Activated CD4-positive, alpha-beta T cell treated with anti-CD3 and anti-CD28 coated beads for 36 hours (primary cell): ENCODE results near the gene SYMPK. TPM values are rescaled to one million over a fixed set of nuclear protein-coding genes. Genes with fewer than 3 reads are reported as not detected.
A peak's percentile ranks its signal among the peaks of the same experiment; 100 is the strongest.

Experiments used
- ATAC-seq: fragments of 200-7000 bp; cut with Tn5 transposase; one replicate; pipeline ENCODE4 v1.10.0; 2021; ENCODE audit warnings: mild to moderate bottlenecking, moderate library complexity
- CTCF ChIA-PET: fragments of 350-600 bp; sonication (Branson Sonifier 250); formaldehyde crosslinking; loops from one replicate; lab custom pipeline; 2021; ENCODE audit warnings: antibody characterized with exemption; lab: Charles Lee
- POLR2A ChIA-PET: fragments of 350-600 bp; sonication (Branson Sonifier 250); formaldehyde crosslinking; loops from one replicate; lab custom pipeline; 2021; ENCODE audit warnings: antibody characterized with exemption, inconsistent platforms; lab: Charles Lee
- DNase-seq: peaks from one replicate; pipeline ENCODE4 v3.0.0-alpha.2; 2020
- H3K27ac Mint-ChIP-seq: one replicate; pipeline ENCODE4 v1.8.0; 2021; ENCODE audit warnings: mixed read lengths
- H3K27me3 Mint-ChIP-seq: one replicate; pipeline ENCODE4 v1.8.0; 2021; ENCODE audit warnings: mixed read lengths
- H3K36me3 Mint-ChIP-seq: one replicate; pipeline ENCODE4 v1.8.0; 2021; ENCODE audit warnings: low read depth, mixed read lengths
- H3K4me1 Mint-ChIP-seq: one replicate; pipeline ENCODE4 v1.8.0; 2021; ENCODE audit warnings: mixed read lengths
- H3K4me3 Mint-ChIP-seq: one replicate; pipeline ENCODE4 v1.8.0; 2021; ENCODE audit warnings: mild to moderate bottlenecking, moderate library complexity, mixed read lengths
- H3K9me3 Mint-ChIP-seq: one replicate; pipeline ENCODE4 v1.8.0; 2021; ENCODE audit warnings: low read depth, mixed read lengths
- intact Hi-C, 2 experiments: fragments of 100-400 bp; cut with DNase I in 1 of 2; cut with micrococcal nuclease in 1 of 2; formaldehyde crosslinking; loops; one replicate each; pipeline versions ENCODE4 v1.14.2 to v1.15.1; 2022 to 2024; cut with DNase I, micrococcal nuclease
- total RNA-seq, 2 experiments: library from RNA; stranded (reverse); gene quantifications; one replicate each; pipeline ENCODE4 v1.2.3, GENCODE V29; 2021

SYMPK gene
- total RNA-seq, 2 experiments from 2014 or later, result 108 to 128 TPM

DNA sequence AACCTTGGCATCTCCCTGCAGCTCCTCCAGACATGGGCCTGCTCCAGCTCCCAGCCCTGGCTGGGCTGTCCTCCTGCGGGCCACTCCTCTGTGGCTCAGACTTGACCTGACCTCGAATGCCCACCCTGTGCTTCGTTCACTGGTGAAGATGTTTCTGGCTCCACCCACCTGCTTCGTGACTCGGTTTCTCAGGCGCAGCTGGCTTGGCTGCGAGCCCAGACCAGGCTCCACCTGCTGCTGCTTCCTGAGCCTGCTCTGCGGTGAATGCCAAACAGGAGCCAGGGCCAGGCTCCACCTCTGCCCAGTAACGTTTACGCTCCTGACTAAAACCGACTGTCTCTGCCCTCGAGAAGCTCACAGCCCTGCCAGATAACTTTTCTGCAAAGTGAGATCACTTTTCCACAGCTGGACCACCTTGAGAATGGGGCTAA, 38.9 kb downstream of the SYMPK start:
- Mint-ChIP-seq H3K4me1 (no peaks in the 10 kb centered on the region), H3K9me3 (no peaks in the 10 kb centered on the region), H3K36me3 (peaks cover 40% of the 10 kb centered on the region), H3K4me3 (no peak overlapping the region), H3K27ac (no peak overlapping the region), H3K27me3 (no peaks in the 10 kb centered on the region)
- POLR2A ChIA-PET, result no interaction called here
- no peak for DNase-seq
- no peak for ATAC-seq
- CTCF ChIA-PET, result interaction anchor here (0.7 to 2.5 kb wide), 2 partner anchors 12 to 25 kb away, joined by 3 to 12 read pairs; no protein-coding TSS in a partner anchor
- intact Hi-C loops, result no loop called here

DNA sequence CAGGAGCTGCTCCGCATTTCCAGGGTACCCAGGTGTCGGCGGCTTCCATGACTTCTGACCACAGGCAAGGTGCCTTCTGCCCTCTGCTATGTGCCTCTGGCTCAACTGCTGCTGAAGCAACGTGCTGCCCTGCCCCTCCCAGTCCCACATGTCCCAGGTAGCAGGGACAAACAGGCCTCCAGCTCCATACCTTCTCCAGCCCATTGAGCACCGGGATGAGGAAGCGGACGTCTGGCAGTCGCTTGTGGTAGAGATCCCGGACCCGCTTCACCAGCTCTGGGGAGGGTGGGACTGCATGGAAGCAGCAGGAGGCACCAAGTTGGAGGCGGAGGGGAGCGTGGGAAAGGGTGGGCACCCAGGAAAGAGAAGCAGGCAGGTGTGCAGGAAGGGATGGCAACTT, 39.8 kb downstream of the SYMPK start:
- ATAC-seq (no peak), DNase-seq (no peak)
- intact Hi-C loops, result no loop called here
- Mint-ChIP-seq H3K27ac (no peak overlapping the region), H3K27me3 (no peaks in the 10 kb centered on the region), H3K4me1 (no peaks in the 10 kb centered on the region), H3K9me3 (no peaks in the 10 kb centered on the region), H3K36me3 (peaks cover 34% of the 10 kb centered on the region), H3K4me3 (no peak overlapping the region)
- ChIA-PET POLR2A (no interaction called here), CTCF (interaction anchor here (2.5 kb wide), 1 partner anchor 24 kb away, joined by 12 read pairs; no protein-coding TSS in a partner anchor)

DNA sequence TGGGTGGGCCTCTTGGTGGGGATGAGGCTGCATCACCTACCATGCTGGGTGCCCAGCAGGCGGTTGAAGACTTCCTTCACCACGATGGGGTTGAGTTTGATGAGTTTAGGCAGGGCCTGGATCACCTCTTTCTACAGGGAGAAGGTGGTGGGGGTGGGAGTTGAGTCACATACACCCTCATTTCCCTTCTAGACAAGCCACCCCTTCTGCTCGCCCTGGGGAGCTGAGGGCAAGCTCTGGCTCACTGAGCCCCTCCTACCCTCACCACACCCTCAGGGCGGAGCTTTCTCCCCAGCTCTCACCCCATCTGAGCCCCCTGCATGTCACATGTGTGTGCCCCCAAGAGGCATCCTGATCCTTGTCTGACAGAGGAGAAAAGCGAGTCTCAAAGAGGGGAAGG, 40.2 kb downstream of the SYMPK start:
- CTCF ChIA-PET, result interaction anchor here (2.5 kb wide), 1 partner anchor 23 kb away, joined by 12 read pairs; no protein-coding TSS in a partner anchor
- ATAC-seq, result no peak
- no peaks in the 10 kb centered on the region for H3K9me3 Mint-ChIP-seq
- H3K4me3 Mint-ChIP-seq, result no peak overlapping the region
- H3K4me1 Mint-ChIP-seq, result no peaks in the 10 kb centered on the region
- peaks cover 31% of the 10 kb centered on the region for H3K36me3 Mint-ChIP-seq
- DNase-seq, result no peak
- POLR2A ChIA-PET, result no interaction called here
- intact Hi-C loops, result no loop called here
- no peak overlapping the region for H3K27ac Mint-ChIP-seq
- H3K27me3 Mint-ChIP-seq, result no peaks in the 10 kb centered on the region

DNA sequence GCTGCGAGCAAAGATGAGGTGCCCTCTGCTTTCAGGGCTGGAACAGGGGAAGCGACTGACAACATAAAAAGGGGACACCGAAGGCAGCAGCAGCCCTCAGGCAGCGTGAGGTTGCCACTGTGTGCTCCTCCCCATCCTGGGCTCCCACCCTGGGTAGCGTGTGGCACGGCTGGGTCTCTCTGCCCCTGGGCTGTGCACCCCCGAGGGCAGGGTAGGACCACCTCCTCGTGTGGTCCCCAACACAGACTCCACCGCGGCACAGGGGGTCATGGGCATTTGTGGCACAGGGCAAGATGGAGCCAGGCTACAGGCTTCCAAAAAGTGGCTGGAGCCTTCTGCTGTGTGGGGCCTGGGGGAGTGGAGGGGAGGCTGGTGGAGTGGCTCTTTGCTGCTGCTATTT, 41.4 kb downstream of the SYMPK start:
- H3K36me3 Mint-ChIP-seq, result peaks cover 27% of the 10 kb centered on the region
- no peaks in the 10 kb centered on the region for H3K9me3 Mint-ChIP-seq
- POLR2A ChIA-PET, result no interaction called here
- H3K4me3 Mint-ChIP-seq, result no peak overlapping the region
- CTCF ChIA-PET, result interaction anchor here (1.2 kb wide), 1 partner anchor 23 kb away, joined by 4 read pairs; no protein-coding TSS in a partner anchor
- no peak overlapping the region for H3K27ac Mint-ChIP-seq
- H3K27me3 Mint-ChIP-seq, result no peaks in the 10 kb centered on the region
- peaks cover 3% of the 10 kb centered on the region for H3K4me1 Mint-ChIP-seq
- DNase-seq, result no peak
- no peak for ATAC-seq
- intact Hi-C loops, result no loop called here

DNA sequence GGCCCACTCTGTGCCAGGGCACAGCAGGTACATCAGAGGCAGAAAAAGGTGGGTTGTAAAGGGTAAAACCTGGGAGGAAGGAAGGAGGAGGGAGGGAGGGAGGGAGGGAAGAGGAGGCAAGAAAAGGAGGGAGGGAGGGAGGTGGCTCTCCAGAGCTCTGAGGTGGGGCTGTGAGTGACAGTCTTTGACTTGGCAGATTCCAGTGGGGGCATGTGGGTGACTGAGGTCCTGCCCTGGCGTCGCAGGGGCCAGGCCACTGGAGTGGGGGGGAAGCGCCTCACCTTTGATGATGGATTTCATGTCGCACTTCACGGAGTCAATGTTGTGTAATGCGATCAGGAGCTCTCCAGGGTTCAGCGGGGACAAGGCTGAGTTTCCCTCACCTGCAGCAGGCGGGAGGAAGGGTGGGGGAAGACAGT, 41.8 kb downstream of the SYMPK start:
- intact Hi-C loops, result no loop called here
- Mint-ChIP-seq H3K27me3 (no peaks in the 10 kb centered on the region), H3K27ac (no peak overlapping the region), H3K4me1 (peaks cover 3% of the 10 kb centered on the region), H3K9me3 (no peaks in the 10 kb centered on the region), H3K36me3 (peaks cover 25% of the 10 kb centered on the region), H3K4me3 (no peak overlapping the region)
- DNase-seq (no peak), ATAC-seq (no peak)
- ChIA-PET CTCF (interaction anchor here (1.2 kb wide), 1 partner anchor 22 kb away, joined by 4 read pairs; no protein-coding TSS in a partner anchor), POLR2A (no interaction called here)

DNA sequence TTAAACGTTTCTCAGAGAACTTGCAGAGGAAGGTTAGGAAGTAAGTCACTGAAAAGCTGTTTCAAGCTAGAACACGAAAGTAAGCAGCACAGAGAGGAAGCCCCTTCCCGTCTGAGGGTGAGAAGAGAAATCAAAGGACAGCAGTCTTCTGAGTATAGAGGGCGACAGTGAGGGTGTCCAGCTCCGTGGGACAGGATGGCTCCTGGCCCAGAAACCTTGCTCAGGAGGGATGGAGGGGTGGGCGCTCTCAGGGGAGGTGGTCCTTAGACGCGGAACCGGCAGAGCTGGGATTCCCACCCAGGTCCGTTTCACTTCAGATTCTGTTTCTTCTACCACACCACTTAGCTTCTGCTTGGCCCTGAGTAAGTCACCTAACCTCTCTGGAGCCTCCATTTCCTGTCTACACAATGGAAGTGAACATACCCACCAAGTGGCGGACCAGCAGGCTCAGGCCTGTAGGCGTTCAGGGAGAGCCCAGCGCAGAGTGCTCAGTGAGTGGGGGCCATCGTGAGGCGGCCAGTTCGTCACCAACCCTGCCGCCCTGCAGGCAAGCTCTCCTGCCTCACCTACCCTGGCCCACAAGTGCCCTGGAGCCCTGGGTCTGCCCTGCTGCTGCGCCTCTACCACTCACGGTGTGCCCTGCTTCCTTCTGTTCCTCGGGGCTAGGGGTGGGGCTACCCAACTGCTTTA, 42.4 kb downstream of the SYMPK start:
- no peak overlapping the region for H3K4me3 Mint-ChIP-seq
- H3K9me3 Mint-ChIP-seq, result no peaks in the 10 kb centered on the region
- intact Hi-C loops, result no loop called here
- H3K27ac Mint-ChIP-seq, result no peak overlapping the region
- DNase-seq (no peak), ATAC-seq (no peak)
- ChIA-PET POLR2A (interaction anchor here (0.6 kb wide), 1 partner anchor 97 kb away, joined by 3 read pairs; no protein-coding TSS in a partner anchor), CTCF (interaction anchor here (1.2 kb wide), 1 partner anchor 22 kb away, joined by 4 read pairs; no protein-coding TSS in a partner anchor)
- H3K4me1 Mint-ChIP-seq, result peaks cover 5% of the 10 kb centered on the region
- H3K36me3 Mint-ChIP-seq, result peaks cover 25% of the 10 kb centered on the region
- no peaks in the 10 kb centered on the region for H3K27me3 Mint-ChIP-seq

DNA sequence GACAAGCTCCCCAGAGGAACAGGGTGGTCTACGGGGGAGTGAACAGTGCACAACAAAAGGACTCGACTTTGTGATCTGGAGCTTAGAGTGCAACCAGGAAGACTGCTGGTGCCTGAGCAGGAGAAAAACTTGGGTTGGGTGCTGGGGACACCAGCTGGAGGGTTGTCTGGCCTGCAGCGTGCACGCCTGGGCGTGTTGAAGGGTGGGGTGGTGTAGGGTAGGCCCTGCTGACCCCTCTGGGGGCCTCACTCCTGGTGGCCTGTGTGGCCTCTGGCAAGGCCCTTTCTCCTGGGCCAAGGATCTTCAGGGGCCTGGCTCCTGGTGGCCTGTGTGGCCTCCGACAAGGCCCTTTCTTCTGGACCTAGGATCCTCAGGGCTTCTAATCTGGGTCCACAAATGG, 43.2 kb downstream of the SYMPK start:
- H3K9me3 Mint-ChIP-seq, result no peaks in the 10 kb centered on the region
- intact Hi-C loops, result loop anchor here in 1 of 2 experiments (10.0 kb wide), 1 partner anchor 195 kb away; no protein-coding TSS in a partner anchor
- POLR2A ChIA-PET, result no interaction called here
- H3K4me3 Mint-ChIP-seq, result no peak overlapping the region
- no peak overlapping the region for H3K27ac Mint-ChIP-seq
- no peaks in the 10 kb centered on the region for H3K27me3 Mint-ChIP-seq
- peaks cover 26% of the 10 kb centered on the region for H3K36me3 Mint-ChIP-seq
- DNase-seq (no peak), ATAC-seq (no peak)
- CTCF ChIA-PET, result interaction anchor here (0.7 kb wide), 1 partner anchor 165 kb away, joined by 3 read pairs; no protein-coding TSS in a partner anchor
- peaks cover 7% of the 10 kb centered on the region for H3K4me1 Mint-ChIP-seq

DNA sequence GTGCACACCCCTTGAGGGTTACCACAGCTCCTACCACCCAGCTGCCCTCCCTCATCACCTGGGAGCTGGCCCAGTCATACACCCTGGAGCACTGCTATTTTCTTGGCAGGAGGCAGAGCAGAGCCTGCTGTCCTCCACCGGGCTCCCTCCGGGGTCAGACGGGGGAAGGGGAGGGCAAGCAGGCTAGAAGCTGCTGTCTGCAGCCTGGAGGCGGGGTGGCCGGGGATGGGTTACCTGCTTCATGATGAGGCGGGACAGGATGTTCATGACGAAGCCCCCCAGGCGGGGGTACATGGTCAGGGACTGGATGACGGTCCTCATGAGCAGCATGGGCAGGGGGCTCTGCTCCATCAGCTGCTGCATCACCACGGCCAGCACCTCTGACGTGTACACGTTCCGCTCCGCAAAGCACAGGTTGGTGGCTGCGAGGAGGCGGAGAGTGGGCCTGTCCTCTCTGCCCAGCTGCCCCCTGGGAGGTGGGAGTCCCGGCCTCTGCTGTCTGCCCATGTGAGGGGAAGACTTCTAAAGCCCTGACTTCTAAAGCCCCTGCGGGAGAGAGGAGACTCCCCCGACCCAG, 45.1 kb downstream of the SYMPK start:
- H3K27me3 Mint-ChIP-seq, result peaks cover 6% of the 10 kb centered on the region
- H3K4me1 Mint-ChIP-seq, result peaks cover 7% of the 10 kb centered on the region
- intact Hi-C loops, result loop anchor here (1.0 to 10.0 kb wide), 8 partner anchors 25 to 447 kb away; partner anchors contain the start of gene DMWD (in 1 of the 2)
- no peak for DNase-seq
- H3K9me3 Mint-ChIP-seq, result no peaks in the 10 kb centered on the region
- ChIA-PET CTCF (interaction anchor here (0.6 to 2.6 kb wide), 14 partner anchors 9 to 185 kb away, joined by 3 to 16 read pairs (median 6); partner anchors contain the start of genes SIX5 and SYMPK), POLR2A (interaction anchor here (0.6 kb wide), 1 partner anchor 107 kb away, joined by 3 read pairs; no protein-coding TSS in a partner anchor)
- no peak for ATAC-seq
- peaks cover 24% of the 10 kb centered on the region for H3K36me3 Mint-ChIP-seq
- H3K27ac Mint-ChIP-seq, result no peak overlapping the region
- no peak overlapping the region for H3K4me3 Mint-ChIP-seq

DNA sequence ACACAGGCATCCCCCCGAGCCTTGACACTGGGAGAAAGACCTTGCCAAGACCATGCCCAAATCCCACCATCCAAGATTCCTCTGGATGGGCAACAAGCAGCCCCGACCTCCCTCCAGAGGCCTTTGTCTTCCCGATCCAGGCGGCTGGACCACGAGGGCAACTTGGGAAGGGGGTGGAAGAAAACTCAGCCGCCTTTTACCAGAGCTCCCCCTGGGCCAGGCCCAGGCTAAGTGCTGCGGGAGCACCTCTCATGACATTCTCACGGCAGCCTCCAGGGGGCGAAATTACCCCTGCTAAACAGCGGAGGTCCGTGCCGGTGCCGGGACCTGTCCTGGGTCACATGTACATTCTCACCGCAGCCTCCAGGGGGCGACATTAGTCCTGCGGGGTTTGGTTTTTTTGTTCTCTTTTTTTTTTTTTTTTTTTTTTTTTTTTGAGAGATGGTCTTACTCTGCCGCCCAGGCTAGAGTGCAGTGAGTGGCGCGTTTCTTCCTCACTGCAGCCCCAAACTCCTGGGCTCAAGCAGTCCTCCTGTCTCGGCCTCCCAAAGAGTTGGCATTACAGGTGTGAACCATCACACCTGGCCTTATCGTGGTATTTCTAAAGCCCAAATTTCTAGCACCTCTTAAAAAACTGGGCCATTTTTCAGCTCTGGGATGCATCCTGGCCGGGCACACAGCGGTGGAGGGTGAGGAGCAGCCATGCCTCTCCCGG, 45.8 kb downstream of the SYMPK start:
- Mint-ChIP-seq H3K27me3 (peaks cover 10% of the 10 kb centered on the region), H3K4me3 (no peak overlapping the region), H3K27ac (no peak overlapping the region), H3K36me3 (peaks cover 24% of the 10 kb centered on the region), H3K9me3 (no peaks in the 10 kb centered on the region), H3K4me1 (peaks cover 7% of the 10 kb centered on the region)
- DNase-seq, result peak; percentile 99
- CTCF ChIA-PET, result interaction anchor here (0.5 to 2.6 kb wide), 40 partner anchors 9 to 1138 kb away, joined by 3 to 16 read pairs (median 5); partner anchors contain the start of genes CCDC61, EML2, GIPR and QPCTL
- intact Hi-C loops, result loop anchor here (1.0 to 10.0 kb wide), 8 partner anchors 24 to 448 kb away; partner anchors contain the start of gene DMWD (in 1 of the 2)
- peak; percentile 100 for ATAC-seq
- POLR2A ChIA-PET, result interaction anchor here (1.0 kb wide), 1 partner anchor 48 kb away, joined by 4 read pairs; the partner anchor contains the start of gene SIX5

DNA sequence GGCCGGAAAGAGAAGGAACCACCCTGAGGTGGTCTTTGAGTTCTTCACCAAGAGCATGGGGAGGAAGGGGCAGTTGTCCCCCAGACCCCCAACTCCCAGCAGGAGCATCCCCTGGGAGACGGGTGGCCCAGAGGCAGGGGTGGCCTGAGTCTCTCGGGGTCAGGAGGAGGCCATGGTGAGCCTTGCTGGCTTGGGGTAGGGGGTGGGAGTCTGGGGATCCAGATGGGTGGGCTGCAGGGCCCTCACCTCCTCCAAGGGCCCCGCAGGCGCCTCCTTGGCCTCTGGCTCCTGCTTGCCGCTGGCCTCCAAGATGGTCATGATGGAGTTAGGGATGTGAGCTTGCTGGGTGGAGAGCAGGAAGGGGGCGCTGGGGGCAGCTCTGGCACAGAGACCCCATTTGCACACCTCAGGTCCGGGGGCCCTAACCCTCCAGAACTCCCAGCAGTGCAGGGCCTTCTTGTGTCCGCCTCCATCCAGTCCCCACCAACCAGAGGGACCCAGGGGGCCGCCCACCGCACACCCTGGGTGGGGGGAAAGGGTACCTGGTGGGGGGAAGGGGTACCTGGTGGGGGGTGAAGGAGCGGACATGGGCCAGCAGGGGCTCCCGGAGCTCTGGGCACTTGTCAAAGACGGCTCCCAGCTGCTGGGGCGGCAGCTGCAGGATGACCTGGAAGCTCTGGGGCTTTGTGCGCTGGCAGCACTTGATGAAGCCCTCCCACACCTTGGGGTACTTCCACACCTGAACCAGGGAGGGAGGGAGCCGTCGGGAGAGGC, 46.5 kb downstream of the SYMPK start:
- CTCF ChIA-PET, result interaction anchor here (0.5 to 2.6 kb wide), 36 partner anchors 8 to 1139 kb away, joined by 3 to 16 read pairs (median 5); partner anchors contain the start of genes CCDC61, GIPR, QPCTL and SIX5
- Mint-ChIP-seq H3K9me3 (no peaks in the 10 kb centered on the region), H3K27ac (no peak overlapping the region), H3K27me3 (peaks cover 10% of the 10 kb centered on the region), H3K4me3 (no peak overlapping the region), H3K36me3 (peaks cover 24% of the 10 kb centered on the region), H3K4me1 (peaks cover 7% of the 10 kb centered on the region)
- no peak for ATAC-seq
- intact Hi-C loops, result loop anchor here (1.0 to 10.0 kb wide), 8 partner anchors 24 to 449 kb away; partner anchors contain the start of gene DMWD (in 1 of the 2)
- DNase-seq, result no peak
- POLR2A ChIA-PET, result interaction anchor here (1.0 kb wide), 1 partner anchor 48 kb away, joined by 4 read pairs; the partner anchor contains the start of gene SIX5
